ENCODE measurements around the gene VANGL1.

Gene VANGL1

DNA sequence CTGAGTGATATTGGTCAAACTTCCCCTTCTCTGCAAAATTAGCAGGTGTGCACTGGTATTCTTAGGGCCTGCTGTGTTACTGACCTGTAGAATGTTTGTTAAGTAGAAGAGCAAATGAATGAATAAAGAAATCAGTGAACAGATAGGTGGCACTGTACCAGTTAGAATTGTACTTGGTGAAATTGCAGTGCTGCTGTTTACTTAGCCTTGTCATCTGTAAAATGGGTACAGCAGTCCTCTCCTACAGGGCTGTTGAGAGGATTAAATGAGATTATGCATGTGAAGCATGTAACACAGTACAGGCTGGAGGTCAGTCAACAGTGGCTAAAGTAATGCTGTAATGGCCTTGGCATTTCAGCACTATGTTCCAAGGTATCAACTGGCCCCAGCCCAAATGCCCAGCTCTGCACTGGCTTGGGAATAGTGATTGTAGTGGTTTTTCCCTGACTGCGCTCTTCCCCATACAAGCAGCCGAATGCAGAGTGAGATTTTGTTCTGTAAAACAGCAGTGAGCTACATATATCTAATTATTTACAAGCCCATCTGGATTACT is 10.5 kb downstream of the VANGL1 start:
- H3K27ac Mint-ChIP-seq: no peak overlapping the region
- H3K36me3 Mint-ChIP-seq (ENCODE audit: low read depth): peaks cover 37% of the 10 kb centered on the region
- peaks cover 12% of the 10 kb centered on the region for H3K4me1 Mint-ChIP-seq
- no peak for DNase-seq
- H3K27me3 Mint-ChIP-seq (ENCODE audit: low read depth, poor library complexity): peaks cover 3% of the 10 kb centered on the region
- H3K9me3 Mint-ChIP-seq: no peaks in the 10 kb centered on the region
- no peak overlapping the region for H3K4me3 Mint-ChIP-seq
- TF ChIP-seq, protein P1, sequence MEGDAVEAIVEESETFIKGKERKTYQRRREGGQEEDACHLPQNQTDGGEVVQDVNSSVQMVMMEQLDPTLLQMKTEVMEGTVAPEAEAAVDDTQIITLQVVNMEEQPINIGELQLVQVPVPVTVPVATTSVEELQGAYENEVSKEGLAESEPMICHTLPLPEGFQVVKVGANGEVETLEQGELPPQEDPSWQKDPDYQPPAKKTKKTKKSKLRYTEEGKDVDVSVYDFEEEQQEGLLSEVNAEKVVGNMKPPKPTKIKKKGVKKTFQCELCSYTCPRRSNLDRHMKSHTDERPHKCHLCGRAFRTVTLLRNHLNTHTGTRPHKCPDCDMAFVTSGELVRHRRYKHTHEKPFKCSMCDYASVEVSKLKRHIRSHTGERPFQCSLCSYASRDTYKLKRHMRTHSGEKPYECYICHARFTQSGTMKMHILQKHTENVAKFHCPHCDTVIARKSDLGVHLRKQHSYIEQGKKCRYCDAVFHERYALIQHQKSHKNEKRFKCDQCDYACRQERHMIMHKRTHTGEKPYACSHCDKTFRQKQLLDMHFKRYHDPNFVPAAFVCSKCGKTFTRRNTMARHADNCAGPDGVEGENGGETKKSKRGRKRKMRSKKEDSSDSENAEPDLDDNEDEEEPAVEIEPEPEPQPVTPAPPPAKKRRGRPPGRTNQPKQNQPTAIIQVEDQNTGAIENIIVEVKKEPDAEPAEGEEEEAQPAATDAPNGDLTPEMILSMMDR (IDR thresholded peaks at IDR 0.05): no peak

- H3K36me3 Mint-ChIP-seq (ENCODE audit: low read depth): peaks cover 54% of the 10 kb centered on the region
- peaks cover 25% of the 10 kb centered on the region for H3K4me1 Mint-ChIP-seq
- H3K27ac Mint-ChIP-seq: no peak overlapping the region
- DNase-seq: no peak
- no peaks in the 10 kb centered on the region for H3K9me3 Mint-ChIP-seq
- H3K27me3 Mint-ChIP-seq (ENCODE audit: low read depth, poor library complexity): peaks cover 3% of the 10 kb centered on the region
- no peak overlapping the region for H3K4me3 Mint-ChIP-seq
- TF ChIP-seq, protein P1 (IDR thresholded peaks at IDR 0.05): no peak
These were observed 12.4 kb downstream of the VANGL1 start for GRCh38 chr1:115654125-115654524.

GRCh38 chr1:115654663-115655305 is 13.0 kb downstream of the VANGL1 start:
- TF ChIP-seq, protein P1 (IDR thresholded peaks at IDR 0.05): no peak
- Mint-ChIP-seq H3K9me3 (no peaks in the 10 kb centered on the region), H3K4me1 (peaks cover 32% of the 10 kb centered on the region), H3K4me3 (peak overlapping the region; percentile 47), H3K27me3 (ENCODE audit: low read depth, poor library complexity) (peaks cover 3% of the 10 kb centered on the region), H3K36me3 (ENCODE audit: low read depth) (peaks cover 61% of the 10 kb centered on the region), H3K27ac (peak overlapping the region; percentile 92)
- no peak for DNase-seq

DNA sequence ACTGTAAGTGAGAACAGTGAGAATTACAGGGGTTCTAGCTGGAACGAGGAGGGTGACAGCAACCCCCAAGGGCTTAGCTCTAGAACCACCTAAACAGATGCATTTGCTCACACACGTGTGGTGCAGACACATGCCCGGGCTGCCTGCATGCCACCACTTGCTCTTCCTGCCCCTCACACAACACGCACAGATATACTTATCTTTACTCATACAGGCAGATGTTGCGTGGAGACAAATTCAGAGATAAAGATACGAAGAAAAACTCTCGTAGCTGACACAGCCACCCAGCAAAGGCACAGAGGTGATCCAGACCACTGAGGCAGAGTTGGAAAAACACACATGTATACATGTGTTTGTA is 13.5 kb downstream of the VANGL1 start:
- Mint-ChIP-seq H3K9me3 (no peaks in the 10 kb centered on the region), H3K27me3 (ENCODE audit: low read depth, poor library complexity) (peaks cover 3% of the 10 kb centered on the region), H3K4me3 (no peak overlapping the region), H3K36me3 (ENCODE audit: low read depth) (peaks cover 64% of the 10 kb centered on the region), H3K4me1 (peaks cover 35% of the 10 kb centered on the region), H3K27ac (peak overlapping the region; percentile 92)
- TF ChIP-seq, protein P1 (IDR thresholded peaks at IDR 0.05): no peak
- no peak for DNase-seq

- H3K9me3 Mint-ChIP-seq: no peaks in the 10 kb centered on the region
- DNase-seq: no peak
- H3K27me3 Mint-ChIP-seq (ENCODE audit: low read depth, poor library complexity): peaks cover 3% of the 10 kb centered on the region
- no peak overlapping the region for H3K4me3 Mint-ChIP-seq
- H3K4me1 Mint-ChIP-seq: peaks cover 35% of the 10 kb centered on the region
- peaks cover 69% of the 10 kb centered on the region for H3K36me3 Mint-ChIP-seq (ENCODE audit: low read depth)
- TF ChIP-seq, protein P1 (IDR thresholded peaks at IDR 0.05): no peak
- no peak overlapping the region for H3K27ac Mint-ChIP-seq
These were observed 14.1 kb downstream of the VANGL1 start for GRCh38 chr1:115655916-115656315.

Measured in nephron progenitor cell (in vitro differentiated cells).